H1 (cell line): ENCODE measurements around the gene TRIM4. TPM values are rescaled to one million over a fixed set of nuclear protein-coding genes. Genes with fewer than 3 reads are reported as not detected.

Experiments
- BACH1 ChIP-seq: IDR thresholded peaks from 2 replicates; pipeline ENCODE4 v1.6.1; 2012; ENCODE audit warnings: low read length, improper control_type of control experiment
- CTBP2 ChIP-seq: IDR thresholded peaks from 2 replicates; pipeline ENCODE4 v1.7.0; 2011; ENCODE audit warnings: borderline replicate concordance, mild to moderate bottlenecking, moderate library complexity, mixed read lengths, low read length; ENCODE audit not compliant: insufficient read depth, insufficient read length
- EGR1 ChIP-seq: IDR thresholded peaks from 2 replicates; pipeline ENCODE4 v1.6.1; 2011; ENCODE audit warnings: low read depth, low read length, borderline replicate concordance
- HDAC6 ChIP-seq: IDR thresholded peaks from one replicate; pipeline ENCODE4 v1.7.1; 2012; ENCODE audit warnings: low read depth, mild to moderate bottlenecking, inconsistent platforms, low read length, moderate library complexity
- KDM1A ChIP-seq: fragments of 200-600, 300-600 bp; sonication (generic); IDR thresholded peaks from 2 replicates; pipeline ENCODE4 v1.7.1; 2016; ENCODE audit warnings: mild to moderate bottlenecking, low read length, borderline replicate concordance
- polyA plus RNA-seq, 7 experiments: library from polyadenylated mRNA; depleted of rRNA in 3 of 7; stranded (reverse) in 5 of 7; unstranded in 2 of 7; fragments of >200 nt in 5 of 7; fragments of 200-250 nt in 2 of 7; gene quantifications; 1 replicate in 5 of 7; 2 replicates in 1 of 7; 4 replicates in 1 of 7; pipeline versions ENCODE4 v1.2.1 to v1.2.3, GENCODE V29; 2011 to 2013; ENCODE audit warnings: missing spikeins in 2 of 7, mixed read lengths in 2 of 7
- total RNA-seq: library from RNA; stranded (reverse); fragmentation: NEBNext Ultra II Directional; extraction: Animal tissue kit (Norgen Biotek cat#: 25700); gene quantifications from 2 replicates; pipeline ENCODE4 v1.2.1, GENCODE V29; 2021
- TF ChIP-seq, protein P1 (sequence below): fragments of 300-600 bp; sonication (generic); IDR thresholded peaks from 2 replicates; pipeline ENCODE4 v1.7.1; 2012; ENCODE audit warnings: low read length, moderate library complexity, mild to moderate bottlenecking, inconsistent platforms; ENCODE audit not compliant: insufficient replicate concordance
- TF ChIP-seq, protein P2 (sequence below): IDR thresholded peaks from 2 replicates; pipeline ENCODE4 v1.6.1; 2012; ENCODE audit warnings: inconsistent platforms
- TF ChIP-seq, protein P3 (sequence below): IDR thresholded peaks from 2 replicates; pipeline ENCODE4 v1.6.1; 2011; ENCODE audit warnings: low read length, improper control_type of control experiment

Gene TRIM4
- total and polyA plus RNA-seq, 2 of the 8 experiments (the other 6 are each of a cell fraction or from before 2014, with no cell fraction given): 0.03 to 7.3 TPM

DNA sequence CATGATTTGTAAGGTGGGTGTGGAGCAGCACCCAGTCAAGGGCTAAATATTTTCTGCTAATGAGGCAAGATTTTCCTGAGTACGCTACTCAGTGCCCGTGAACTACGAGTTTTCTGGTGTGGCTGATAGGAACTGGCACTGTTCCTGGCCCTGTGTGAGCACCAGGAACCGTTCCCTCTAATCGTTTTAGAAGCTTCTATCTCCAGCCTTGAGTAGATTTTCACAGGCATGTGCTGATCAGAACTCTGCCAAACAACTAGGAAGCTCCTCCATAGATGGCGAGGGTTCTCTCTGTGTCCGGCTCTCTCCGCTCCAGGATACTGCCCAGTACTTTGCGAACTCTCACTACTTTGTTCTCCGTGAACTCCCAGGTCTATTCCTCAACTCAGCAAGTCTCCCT, 17.7 kb downstream of the TRIM4 start (continued):
- TF ChIP-seq, protein P1, sequence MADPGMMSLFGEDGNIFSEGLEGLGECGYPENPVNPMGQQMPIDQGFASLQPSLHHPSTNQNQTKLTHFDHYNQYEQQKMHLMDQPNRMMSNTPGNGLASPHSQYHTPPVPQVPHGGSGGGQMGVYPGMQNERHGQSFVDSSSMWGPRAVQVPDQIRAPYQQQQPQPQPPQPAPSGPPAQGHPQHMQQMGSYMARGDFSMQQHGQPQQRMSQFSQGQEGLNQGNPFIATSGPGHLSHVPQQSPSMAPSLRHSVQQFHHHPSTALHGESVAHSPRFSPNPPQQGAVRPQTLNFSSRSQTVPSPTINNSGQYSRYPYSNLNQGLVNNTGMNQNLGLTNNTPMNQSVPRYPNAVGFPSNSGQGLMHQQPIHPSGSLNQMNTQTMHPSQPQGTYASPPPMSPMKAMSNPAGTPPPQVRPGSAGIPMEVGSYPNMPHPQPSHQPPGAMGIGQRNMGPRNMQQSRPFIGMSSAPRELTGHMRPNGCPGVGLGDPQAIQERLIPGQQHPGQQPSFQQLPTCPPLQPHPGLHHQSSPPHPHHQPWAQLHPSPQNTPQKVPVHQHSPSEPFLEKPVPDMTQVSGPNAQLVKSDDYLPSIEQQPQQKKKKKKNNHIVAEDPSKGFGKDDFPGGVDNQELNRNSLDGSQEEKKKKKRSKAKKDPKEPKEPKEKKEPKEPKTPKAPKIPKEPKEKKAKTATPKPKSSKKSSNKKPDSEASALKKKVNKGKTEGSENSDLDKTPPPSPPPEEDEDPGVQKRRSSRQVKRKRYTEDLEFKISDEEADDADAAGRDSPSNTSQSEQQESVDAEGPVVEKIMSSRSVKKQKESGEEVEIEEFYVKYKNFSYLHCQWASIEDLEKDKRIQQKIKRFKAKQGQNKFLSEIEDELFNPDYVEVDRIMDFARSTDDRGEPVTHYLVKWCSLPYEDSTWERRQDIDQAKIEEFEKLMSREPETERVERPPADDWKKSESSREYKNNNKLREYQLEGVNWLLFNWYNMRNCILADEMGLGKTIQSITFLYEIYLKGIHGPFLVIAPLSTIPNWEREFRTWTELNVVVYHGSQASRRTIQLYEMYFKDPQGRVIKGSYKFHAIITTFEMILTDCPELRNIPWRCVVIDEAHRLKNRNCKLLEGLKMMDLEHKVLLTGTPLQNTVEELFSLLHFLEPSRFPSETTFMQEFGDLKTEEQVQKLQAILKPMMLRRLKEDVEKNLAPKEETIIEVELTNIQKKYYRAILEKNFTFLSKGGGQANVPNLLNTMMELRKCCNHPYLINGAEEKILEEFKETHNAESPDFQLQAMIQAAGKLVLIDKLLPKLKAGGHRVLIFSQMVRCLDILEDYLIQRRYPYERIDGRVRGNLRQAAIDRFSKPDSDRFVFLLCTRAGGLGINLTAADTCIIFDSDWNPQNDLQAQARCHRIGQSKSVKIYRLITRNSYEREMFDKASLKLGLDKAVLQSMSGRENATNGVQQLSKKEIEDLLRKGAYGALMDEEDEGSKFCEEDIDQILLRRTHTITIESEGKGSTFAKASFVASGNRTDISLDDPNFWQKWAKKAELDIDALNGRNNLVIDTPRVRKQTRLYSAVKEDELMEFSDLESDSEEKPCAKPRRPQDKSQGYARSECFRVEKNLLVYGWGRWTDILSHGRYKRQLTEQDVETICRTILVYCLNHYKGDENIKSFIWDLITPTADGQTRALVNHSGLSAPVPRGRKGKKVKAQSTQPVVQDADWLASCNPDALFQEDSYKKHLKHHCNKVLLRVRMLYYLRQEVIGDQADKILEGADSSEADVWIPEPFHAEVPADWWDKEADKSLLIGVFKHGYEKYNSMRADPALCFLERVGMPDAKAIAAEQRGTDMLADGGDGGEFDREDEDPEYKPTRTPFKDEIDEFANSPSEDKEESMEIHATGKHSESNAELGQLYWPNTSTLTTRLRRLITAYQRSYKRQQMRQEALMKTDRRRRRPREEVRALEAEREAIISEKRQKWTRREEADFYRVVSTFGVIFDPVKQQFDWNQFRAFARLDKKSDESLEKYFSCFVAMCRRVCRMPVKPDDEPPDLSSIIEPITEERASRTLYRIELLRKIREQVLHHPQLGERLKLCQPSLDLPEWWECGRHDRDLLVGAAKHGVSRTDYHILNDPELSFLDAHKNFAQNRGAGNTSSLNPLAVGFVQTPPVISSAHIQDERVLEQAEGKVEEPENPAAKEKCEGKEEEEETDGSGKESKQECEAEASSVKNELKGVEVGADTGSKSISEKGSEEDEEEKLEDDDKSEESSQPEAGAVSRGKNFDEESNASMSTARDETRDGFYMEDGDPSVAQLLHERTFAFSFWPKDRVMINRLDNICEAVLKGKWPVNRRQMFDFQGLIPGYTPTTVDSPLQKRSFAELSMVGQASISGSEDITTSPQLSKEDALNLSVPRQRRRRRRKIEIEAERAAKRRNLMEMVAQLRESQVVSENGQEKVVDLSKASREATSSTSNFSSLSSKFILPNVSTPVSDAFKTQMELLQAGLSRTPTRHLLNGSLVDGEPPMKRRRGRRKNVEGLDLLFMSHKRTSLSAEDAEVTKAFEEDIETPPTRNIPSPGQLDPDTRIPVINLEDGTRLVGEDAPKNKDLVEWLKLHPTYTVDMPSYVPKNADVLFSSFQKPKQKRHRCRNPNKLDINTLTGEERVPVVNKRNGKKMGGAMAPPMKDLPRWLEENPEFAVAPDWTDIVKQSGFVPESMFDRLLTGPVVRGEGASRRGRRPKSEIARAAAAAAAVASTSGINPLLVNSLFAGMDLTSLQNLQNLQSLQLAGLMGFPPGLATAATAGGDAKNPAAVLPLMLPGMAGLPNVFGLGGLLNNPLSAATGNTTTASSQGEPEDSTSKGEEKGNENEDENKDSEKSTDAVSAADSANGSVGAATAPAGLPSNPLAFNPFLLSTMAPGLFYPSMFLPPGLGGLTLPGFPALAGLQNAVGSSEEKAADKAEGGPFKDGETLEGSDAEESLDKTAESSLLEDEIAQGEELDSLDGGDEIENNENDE: no peak
- TF ChIP-seq, protein P2, sequence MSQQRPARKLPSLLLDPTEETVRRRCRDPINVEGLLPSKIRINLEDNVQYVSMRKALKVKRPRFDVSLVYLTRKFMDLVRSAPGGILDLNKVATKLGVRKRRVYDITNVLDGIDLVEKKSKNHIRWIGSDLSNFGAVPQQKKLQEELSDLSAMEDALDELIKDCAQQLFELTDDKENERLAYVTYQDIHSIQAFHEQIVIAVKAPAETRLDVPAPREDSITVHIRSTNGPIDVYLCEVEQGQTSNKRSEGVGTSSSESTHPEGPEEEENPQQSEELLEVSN: no peak
- TF ChIP-seq CTBP2: no peak
- no peak for TF ChIP-seq KDM1A
- TF ChIP-seq EGR1: no peak
- TF ChIP-seq BACH1: no peak
- TF ChIP-seq, protein P3, sequence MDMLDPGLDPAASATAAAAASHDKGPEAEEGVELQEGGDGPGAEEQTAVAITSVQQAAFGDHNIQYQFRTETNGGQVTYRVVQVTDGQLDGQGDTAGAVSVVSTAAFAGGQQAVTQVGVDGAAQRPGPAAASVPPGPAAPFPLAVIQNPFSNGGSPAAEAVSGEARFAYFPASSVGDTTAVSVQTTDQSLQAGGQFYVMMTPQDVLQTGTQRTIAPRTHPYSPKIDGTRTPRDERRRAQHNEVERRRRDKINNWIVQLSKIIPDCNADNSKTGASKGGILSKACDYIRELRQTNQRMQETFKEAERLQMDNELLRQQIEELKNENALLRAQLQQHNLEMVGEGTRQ: no peak
- no peak for TF ChIP-seq HDAC6
